Ishikawa (cell line): ENCODE measurements around the gene ABCA9.

Source experiments
- EP300 ChIP-seq: IDR thresholded peaks from 2 replicates; pipeline ENCODE4 v1.6.1; 2012; ENCODE audit warnings: borderline replicate concordance
- MAX ChIP-seq: IDR thresholded peaks from 2 replicates; pipeline ENCODE4 v1.6.1; 2012
- NFIC ChIP-seq: IDR thresholded peaks from 2 replicates; pipeline ENCODE4 v1.6.1; 2012
- TCF12 ChIP-seq: IDR thresholded peaks from 2 replicates; pipeline ENCODE4 v1.6.1; 2012; ENCODE audit warnings: low read depth
- TEAD4 ChIP-seq: IDR thresholded peaks from 2 replicates; pipeline ENCODE4 v1.6.1; 2012
- YY1 ChIP-seq: IDR thresholded peaks from 2 replicates; pipeline ENCODE4 v1.6.1; 2012; ENCODE audit warnings: low read depth
- ZBTB7A ChIP-seq: IDR thresholded peaks from 2 replicates; pipeline ENCODE4 v1.6.1; 2012; ENCODE audit warnings: low read depth

GRCh38 chr17:69069226-69069750, 8.6 kb upstream of the ABCA9 start:
- TF ChIP-seq EP300: no peak
- no peak for TF ChIP-seq NFIC
- TF ChIP-seq MAX: no peak
- no peak for TF ChIP-seq TCF12
- no peak for TF ChIP-seq TEAD4
- TF ChIP-seq YY1: no peak
- no peak for TF ChIP-seq ZBTB7A
